ENCODE results near the gene PIK3R2.

PIK3R2 gene

DNA sequence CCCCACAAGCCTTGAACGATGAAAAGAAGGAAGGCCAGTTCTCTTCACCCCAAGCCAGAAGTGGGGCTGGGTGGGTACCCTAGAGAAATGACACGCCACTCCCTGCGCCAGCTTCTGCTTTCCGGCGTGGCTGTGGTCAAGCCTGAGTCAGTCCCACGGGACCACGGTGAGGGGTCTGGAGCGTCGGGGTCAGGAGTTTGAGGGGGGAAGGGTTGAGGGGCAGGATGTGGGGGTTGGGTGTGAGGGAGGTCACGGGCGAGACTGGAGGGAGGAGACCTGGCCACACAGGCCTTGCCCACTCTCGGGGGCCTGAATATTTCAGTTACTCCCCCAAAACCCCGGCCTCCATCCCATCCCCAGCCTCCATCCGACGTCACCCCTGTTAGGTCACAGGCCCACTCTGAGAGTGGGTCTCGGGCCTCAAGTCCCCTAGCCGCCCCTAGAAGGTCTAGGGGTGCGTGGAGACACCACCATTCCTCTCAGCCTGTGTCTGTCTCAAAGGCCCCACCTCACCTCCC is 20.1 kb downstream of the PIK3R2 start:
- no peak for DNase-seq (ENCODE audit: low read depth)

DNA sequence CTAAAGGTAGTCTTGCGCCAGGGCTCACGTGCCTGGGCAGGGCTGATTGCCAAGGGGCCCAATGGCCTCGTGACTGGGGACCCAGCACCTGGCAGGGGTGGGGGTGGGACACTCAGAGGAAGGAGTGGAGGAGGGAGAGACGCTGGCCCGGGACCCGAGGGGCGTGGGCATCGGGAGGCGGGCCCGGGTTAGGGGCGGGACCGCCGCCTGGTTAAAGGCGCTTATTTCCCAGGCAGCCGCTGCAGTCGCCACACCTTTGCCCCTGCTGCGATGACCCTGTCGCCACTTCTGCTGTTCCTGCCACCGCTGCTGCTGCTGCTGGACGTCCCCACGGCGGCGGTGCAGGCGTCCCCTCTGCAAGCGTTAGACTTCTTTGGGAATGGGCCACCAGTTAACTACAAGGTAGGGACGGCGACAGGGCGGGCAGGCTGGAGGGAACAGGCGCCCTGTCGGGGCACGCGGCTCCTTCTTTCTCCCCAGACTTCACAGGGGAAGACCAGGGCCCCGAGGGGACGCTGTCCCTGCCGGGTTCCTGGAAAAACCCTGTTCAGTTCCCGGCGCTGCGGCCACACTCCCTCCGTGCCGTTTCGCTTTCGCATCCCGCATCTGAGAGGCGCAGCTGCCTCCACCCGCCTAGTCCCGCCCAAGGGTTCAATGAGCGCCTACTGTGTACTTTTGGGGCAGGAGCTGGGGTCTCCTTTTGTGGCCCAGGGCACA is 20.8 kb downstream of the PIK3R2 start, which contains the start of gene IFI30:
TSS of gene IFI30 (plus strand) at position 242 of the 717 bp plus-strand sequence. CDS start at position 271, 29 bp downstream.
- peak; percentile 36 for DNase-seq (ENCODE audit: low read depth)

- no peak for DNase-seq (ENCODE audit: low read depth)
Measured at GRCh38 chr19:18174983-18175382, 22.0 kb downstream of the PIK3R2 start.

DNA sequence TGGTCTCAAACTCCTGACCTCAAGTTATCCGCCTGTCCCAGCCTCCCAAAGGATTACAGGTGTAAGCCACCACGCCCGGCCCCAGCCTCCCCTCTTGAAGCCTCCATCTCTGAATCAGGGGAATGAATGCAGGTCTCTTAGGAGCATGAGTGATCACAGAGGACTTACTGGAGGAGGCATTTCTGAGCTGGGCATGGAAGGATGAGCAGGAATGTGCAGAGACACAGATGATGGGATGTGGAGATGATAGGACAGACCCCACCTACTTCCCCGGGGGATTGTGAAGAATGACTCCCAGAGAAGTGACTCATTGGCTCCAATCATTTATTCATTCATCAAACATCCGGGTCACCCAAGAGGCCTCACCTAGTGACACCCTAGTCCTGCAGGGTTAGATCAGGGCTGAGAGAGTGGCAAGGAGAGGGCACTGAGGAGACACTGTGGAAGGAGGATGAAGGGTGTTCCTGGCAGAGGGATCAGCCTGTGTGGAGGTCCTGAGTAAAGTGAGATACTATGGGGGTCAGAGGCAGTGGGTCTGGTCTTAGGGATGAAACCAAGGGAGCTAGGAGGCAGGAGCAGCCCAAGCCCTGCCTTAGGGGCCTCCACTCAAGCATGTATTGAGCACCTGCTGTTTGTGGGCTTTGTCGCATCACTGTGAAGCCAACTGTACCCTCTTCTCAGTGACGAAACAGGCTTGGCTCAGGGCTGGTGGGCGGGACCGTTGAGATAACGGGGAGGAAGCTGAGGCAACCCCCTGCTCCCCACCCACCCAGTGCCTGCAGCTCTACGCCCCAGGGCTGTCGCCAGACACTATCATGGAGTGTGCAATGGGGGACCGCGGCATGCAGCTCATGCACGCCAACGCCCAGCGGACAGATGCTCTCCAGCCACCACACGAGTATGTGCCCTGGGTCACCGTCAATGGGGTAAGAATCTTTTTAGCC is 23.7 kb downstream of the PIK3R2 start:
- DNase-seq (ENCODE audit: low read depth): no peak

- no peak for DNase-seq (ENCODE audit: low read depth)
Measured at GRCh38 chr19:18179957-18180356, 27.0 kb downstream of the PIK3R2 start.

DNA sequence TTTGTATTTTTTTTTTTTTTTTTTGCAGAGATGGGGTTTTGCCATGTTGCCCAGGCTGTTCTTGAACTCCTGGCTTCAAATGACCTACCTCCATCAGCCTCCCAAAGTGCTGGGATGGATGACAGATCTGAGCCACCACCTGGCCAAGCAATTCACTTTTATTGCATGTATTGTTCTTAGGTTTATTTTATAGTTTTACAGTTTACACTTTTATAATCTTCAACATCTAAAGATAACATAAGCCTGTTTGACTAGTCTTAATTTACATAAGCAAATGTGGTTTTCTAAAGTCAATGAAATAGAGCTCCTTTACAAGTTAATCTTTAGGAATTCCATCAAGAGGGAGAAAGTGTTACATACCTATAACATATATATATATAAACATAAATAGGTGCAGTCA is 30.6 kb downstream of the PIK3R2 start:
- DNase-seq (ENCODE audit: low read depth): no peak

- DNase-seq (ENCODE audit: low read depth): no peak
Measured at GRCh38 chr19:18185538-18185937, 32.6 kb downstream of the PIK3R2 start.

DNA sequence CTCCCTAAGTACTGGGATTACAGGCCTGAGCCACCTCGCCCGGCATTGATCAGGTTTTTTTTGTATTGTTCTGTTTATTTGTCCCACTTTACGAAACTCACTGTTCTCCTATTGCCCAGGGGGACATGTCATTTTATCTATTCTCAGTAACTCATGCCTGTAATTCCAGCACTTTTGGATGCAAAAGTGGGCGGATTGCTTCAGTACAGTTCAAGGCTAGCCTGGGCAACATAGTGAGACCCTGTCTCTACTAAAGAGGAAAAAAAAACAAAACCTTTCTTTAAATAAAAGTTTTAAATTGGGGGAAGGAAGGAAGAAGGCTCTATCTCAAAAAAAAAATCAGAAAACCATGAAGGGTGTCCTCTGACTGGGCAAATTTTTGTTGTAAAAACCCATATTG is 37.3 kb downstream of the PIK3R2 start:
- no peak for DNase-seq (ENCODE audit: low read depth)

DNA sequence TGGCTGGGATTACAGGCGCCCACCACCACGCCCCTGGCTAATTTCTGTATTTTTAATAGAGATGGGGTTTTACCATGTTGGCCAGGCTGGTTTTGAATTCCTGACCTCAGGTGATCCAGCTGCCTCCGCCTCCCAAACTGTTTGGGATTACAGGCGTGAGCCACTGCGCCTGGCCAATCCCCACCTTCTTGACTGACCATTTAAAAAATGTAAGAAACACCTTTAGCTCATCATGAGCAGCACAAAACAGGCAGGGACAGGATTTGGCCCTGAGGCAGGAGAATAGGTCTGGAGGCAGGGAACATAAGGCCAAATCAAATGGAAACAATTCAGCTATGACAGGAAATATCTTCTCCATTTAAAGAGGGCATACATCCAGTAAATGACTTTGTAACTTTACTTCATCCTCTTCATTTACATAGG is 38.7 kb downstream of the PIK3R2 start:
- no peak for DNase-seq (ENCODE audit: low read depth)

GRCh38 chr19:18192673-18193387 is 39.9 kb downstream of the PIK3R2 start, which contains the start of gene MPV17L2:
TSS of gene MPV17L2 (plus strand) at chr19:18193218. CDS start at chr19:18193282, 64 bp downstream.
- peak; percentile 99 for DNase-seq (ENCODE audit: low read depth)

DNA sequence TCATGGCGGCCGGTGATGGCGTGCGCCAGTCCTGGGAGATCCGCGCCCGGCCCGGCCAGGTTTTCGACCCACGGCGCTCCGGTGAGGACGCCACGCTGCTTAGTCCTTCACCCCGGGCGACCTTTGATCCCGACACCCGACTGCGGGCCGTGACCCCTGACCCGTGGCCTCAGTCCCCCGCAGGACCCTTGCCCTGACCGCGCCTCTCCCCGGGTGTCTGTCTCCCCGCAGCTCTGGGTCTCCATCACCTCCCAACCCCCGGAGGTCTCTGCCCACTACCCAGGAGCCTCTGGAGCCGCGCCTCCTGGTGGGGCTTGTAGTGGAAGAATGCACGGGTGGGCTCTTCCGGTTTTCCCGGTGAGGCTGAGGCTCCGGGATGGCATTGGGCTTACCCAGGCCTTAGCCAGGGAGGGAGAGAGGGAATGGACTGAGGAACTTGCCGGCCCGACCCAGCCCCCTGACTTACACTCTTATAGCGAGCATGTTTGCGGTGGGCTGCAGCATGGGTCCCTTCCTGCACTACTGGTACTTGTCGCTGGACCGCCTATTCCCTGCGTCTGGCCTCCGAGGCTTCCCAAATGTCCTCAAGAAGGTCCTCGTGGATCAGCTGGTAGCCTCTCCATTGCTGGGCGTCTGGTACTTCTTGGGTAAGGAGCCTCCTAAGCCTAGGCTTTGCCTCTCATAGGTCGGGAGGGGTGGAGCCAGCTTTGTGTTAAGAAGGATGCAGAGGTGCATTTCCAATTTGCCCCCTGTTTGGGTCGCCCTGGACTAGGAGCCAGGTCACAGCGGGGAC is 40.6 kb downstream of the PIK3R2 start:
- DNase-seq (ENCODE audit: low read depth): no peak

DNA sequence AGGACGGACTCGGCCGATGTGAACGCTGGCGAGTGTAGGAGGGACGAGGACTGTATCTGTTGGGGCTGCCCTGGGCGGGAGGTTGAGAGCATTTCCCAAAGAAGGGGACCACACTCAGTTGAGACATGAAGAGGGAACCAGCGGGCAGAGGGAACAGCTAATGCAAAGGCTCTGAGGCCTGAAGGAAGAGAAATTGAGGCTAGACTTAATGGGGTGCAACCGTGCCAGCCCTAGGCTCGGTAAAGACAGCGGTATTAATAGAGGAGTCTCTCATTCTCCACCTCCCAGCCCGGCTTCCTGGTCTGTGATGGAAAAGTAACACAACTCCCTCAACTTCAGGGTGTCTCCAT is 41.2 kb downstream of the PIK3R2 start:
- no peak for DNase-seq (ENCODE audit: low read depth)

DNA sequence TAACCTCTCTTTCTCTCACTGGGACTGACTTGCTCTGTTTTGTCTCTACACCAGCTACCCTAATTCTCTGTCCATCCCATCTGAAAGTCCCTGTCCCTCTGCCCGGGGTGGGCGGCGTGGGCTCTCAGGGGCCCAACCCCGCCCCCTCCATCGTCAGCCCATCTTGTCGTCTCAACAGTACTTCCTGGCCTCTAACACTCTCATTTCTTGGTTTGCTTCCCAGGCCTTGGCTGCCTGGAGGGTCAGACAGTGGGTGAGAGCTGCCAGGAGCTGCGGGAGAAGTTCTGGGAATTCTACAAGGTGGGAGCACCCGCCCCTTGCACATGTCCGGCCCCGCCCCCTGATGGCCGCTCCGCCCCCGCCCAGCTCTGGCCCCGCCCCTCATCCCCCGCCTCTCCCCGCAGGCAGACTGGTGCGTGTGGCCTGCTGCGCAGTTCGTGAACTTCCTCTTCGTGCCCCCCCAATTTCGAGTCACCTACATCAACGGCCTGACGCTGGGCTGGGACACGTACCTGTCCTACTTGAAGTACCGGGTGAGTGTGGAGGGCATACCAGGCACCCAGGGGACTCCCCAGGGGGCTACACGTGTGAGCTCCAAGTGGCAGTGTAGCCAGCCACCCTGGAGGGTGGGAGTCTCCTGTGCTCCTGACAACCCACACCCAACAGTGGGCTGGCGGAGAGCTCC is 41.7 kb downstream of the PIK3R2 start:
- no peak for DNase-seq (ENCODE audit: low read depth)

DNA sequence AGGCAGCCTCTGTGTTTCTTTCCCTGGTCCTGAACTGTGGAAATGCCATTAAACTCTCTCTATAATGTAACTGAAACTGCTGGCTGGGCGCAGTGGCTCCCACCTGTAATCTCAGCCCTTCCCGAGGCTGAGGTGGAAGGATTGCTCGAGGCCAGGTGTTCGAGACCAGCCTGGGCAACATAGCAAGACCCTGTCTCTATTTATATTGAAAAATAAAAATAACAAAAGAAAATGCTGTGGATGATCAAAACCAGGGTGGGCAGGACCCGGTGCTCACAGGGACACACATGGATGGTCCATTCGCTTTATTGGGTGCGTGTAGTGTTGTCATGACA is 43.5 kb downstream of the PIK3R2 start:
- no peak for DNase-seq (ENCODE audit: low read depth)

- DNase-seq (ENCODE audit: low read depth): no peak
Measured at GRCh38 chr19:18197306-18197705, 44.3 kb downstream of the PIK3R2 start.

DNA sequence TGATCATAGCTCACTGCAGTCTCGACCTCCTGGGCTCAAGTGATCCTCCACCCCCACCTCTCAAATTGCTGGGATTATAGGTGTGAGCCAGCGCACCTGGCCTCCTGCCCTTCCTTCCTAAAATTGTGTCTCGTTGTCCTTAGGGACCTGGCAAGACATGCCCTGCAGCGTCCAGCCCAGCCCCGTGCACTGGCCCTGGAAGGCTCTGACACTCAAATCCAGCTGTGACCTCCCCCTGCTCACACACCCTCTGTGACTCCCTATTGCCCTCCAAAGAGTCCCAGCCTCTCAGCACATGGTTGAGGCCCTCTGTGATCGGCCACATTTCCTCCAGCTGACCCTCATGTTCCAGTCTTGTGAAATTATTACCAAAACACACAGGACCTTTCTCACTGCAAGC is 45.0 kb downstream of the PIK3R2 start:
- DNase-seq (ENCODE audit: low read depth): no peak

- no peak for DNase-seq (ENCODE audit: low read depth)
Measured at GRCh38 chr19:18198374-18198773, 45.4 kb downstream of the PIK3R2 start.

GRCh38 chr19:18202397-18202777 is 49.4 kb downstream of the PIK3R2 start:
- DNase-seq (ENCODE audit: low read depth): no peak

DNA sequence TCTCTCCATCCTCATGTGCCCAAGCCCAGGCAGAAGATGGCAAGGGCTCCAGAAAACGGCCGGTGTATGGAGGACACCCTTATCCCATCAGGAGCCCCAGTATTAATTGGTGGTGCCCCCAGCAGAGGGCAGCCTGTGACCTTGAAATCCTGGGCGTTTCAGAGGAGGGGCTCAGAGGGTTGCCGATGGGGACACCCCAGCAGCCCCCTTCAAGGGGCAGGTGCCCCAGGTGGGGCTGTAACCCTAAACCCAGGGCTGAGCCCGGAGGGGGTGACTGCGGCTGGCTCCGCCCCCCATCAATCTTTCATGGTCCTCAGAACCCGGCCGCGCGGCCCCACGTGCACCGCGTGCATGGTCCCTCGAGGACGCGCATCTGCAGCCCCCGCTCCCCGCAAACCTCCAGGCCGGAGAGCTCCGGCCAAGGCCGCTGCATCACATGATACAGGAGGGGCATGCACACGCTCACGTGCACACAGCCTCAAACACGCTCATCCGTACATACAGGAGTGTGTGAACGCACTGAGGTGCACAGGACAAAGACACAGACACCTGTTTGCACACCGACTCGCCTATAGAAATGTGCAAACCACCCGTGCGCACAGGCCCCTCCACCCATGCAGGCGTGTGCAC is 49.9 kb downstream of the PIK3R2 start:
- no peak for DNase-seq (ENCODE audit: low read depth)

DNA sequence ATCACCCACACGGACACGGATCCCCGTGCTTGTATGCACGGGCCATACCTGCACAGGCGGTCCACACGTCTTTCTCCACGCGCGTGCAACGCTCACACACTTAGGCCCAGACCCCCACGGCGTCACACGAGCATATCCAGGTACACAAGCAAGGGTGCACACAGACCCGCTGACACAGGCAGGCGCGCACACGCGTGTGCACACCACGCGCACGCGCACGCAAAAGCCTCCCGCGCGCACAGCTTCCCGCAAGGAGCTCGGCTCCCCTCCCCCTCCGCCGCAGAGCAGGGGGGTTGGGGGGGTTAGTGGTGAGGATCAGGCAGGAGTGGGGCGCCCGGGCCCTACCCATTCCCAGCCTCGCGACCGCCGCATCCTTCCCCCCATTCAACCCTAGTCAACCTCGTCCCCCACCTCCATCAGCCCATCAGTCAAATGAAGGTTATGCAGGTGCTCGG is 50.5 kb downstream of the PIK3R2 start:
- DNase-seq (ENCODE audit: low read depth): no peak
